AG09309 (cell line): ENCODE measurements around the gene TRMT1L.

Experiments
- DNase-seq: peaks from one replicate; pipeline ENCODE4 v3.0.0-alpha.2; 2010; ENCODE audit warnings: low read depth
- H3K4me3 ChIP-seq: 2 replicates; pipeline ENCODE4 v1.5.1; 2011; ENCODE audit warnings: mild to moderate bottlenecking, low read depth, low read length, moderate library complexity; ENCODE audit not compliant: control insufficient read depth
- CTCF ChIP-seq: IDR thresholded peaks from 2 replicates; pipeline ENCODE4 v1.5.1; 2011; ENCODE audit warnings: mild to moderate bottlenecking, low read depth, low read length, inconsistent platforms; ENCODE audit not compliant: insufficient read depth, control insufficient read depth; ENCODE audit errors: missing control alignments

The TRMT1L gene

GRCh38 chr1:185132534-185132933 lies 24.2 kb downstream of the TRMT1L start:
- H3K4me3 ChIP-seq: no peak overlapping the region
- no peak for TF ChIP-seq CTCF
- no peak for DNase-seq

GRCh38 chr1:185129708-185130107 lies 27.0 kb downstream of the TRMT1L start:
- no peak for DNase-seq
- H3K4me3 ChIP-seq: no peak overlapping the region
- TF ChIP-seq CTCF: no peak

GRCh38 chr1:185112356-185112755 lies 44.4 kb downstream of the TRMT1L start:
- no peak overlapping the region for H3K4me3 ChIP-seq
- TF ChIP-seq CTCF: no peak
- DNase-seq: no peak

GRCh38 chr1:185111873-185112272 lies 44.9 kb downstream of the TRMT1L start:
- DNase-seq: no peak
- no peak overlapping the region for H3K4me3 ChIP-seq
- no peak for TF ChIP-seq CTCF

- no peak for DNase-seq
- no peak for TF ChIP-seq CTCF
- no peak overlapping the region for H3K4me3 ChIP-seq
These were observed 46.6 kb downstream of the TRMT1L start for GRCh38 chr1:185110145-185110544.

GRCh38 chr1:185108321-185108720 lies 48.4 kb downstream of the TRMT1L start:
- no peak for TF ChIP-seq CTCF
- DNase-seq: no peak
- no peak overlapping the region for H3K4me3 ChIP-seq

- no peak for DNase-seq
- no peak for TF ChIP-seq CTCF
These were observed 51.6 kb downstream of the TRMT1L start for GRCh38 chr1:185105121-185105520.

More at GRCh38 chr1:185105121-185105520, 51.6 kb downstream of the TRMT1L start:
- H3K4me3 ChIP-seq: no peak overlapping the region
